GM13976 (cell line): ENCODE measurements around the gene GABRG3.

Source experiments
- DNase-seq: peaks from one replicate; pipeline ENCODE4 v3.0.0; 2012; ENCODE audit warnings: low spot score
- CTCF ChIP-seq: IDR thresholded peaks from 2 replicates; pipeline ENCODE4 v1.5.1; 2012; ENCODE audit warnings: borderline replicate concordance, mild to moderate bottlenecking; ENCODE audit not compliant: insufficient read depth; ENCODE audit errors: extremely low read depth, missing control alignments, control extremely low read depth
- in situ Hi-C: fragments of 300-500 bp; cut with MboI; formaldehyde crosslinking; loops from one replicate; pipeline ENCODE4 v1.12.0; 2022; ENCODE audit warnings: low sequenced_read_pairs, mixed read lengths, inconsistent platforms; ENCODE audit not compliant: unreplicated experiment

Gene GABRG3

GRCh38 chr15:27092390-27092789, 121.4 kb downstream of the GABRG3 start:
- DNase-seq = no peak
- in situ Hi-C loops = no loop called here
- TF ChIP-seq CTCF = no peak

GRCh38 chr15:27094235-27094634, 123.3 kb downstream of the GABRG3 start:
- no peak for DNase-seq
- no peak for TF ChIP-seq CTCF
- in situ Hi-C loops = no loop called here

GRCh38 chr15:27095886-27096624, 125.1 kb downstream of the GABRG3 start:
- no peak for TF ChIP-seq CTCF
- no peak for DNase-seq
- in situ Hi-C loops = no loop called here

GRCh38 chr15:27097506-27097905, 126.5 kb downstream of the GABRG3 start:
- in situ Hi-C loops = no loop called here
- no peak for DNase-seq
- TF ChIP-seq CTCF = no peak

- in situ Hi-C loops = no loop called here
- no peak for DNase-seq
- TF ChIP-seq CTCF = no peak
These were observed 131.0 kb downstream of the GABRG3 start for GRCh38 chr15:27101982-27102381.

GRCh38 chr15:27111323-27111722, 140.3 kb downstream of the GABRG3 start:
- TF ChIP-seq CTCF = no peak
- DNase-seq = no peak
- in situ Hi-C loops = no loop called here
